ENCODE results near the gene CDC42BPB. TPM values are rescaled to one million over a fixed set of nuclear protein-coding genes. Genes with fewer than 3 reads are reported as not detected.

Gene CDC42BPB
- total RNA-seq, 2 experiments from 2014 or later: 6.4 to 7.4 TPM

GRCh38 chr14:102952276-102952675, 105.1 kb downstream of the CDC42BPB start:
- POLR2A ChIA-PET: no interaction called here
- H3K4me3 Mint-ChIP-seq: no peak overlapping the region
- no peak overlapping the region for H3K27ac Mint-ChIP-seq
- H3K27me3 Mint-ChIP-seq: no peaks in the 10 kb centered on the region
- CTCF ChIA-PET: no interaction called here
- intact Hi-C loops (cut with micrococcal nuclease): no loop called here
- H3K4me1 Mint-ChIP-seq (ENCODE audit: low read depth): peaks cover 12% of the 10 kb centered on the region
- DNase-seq: no peak
- no peaks in the 10 kb centered on the region for H3K36me3 Mint-ChIP-seq
- H3K9me3 Mint-ChIP-seq: no peaks in the 10 kb centered on the region

- H3K9me3 Mint-ChIP-seq: no peaks in the 10 kb centered on the region
- intact Hi-C loops (cut with micrococcal nuclease): no loop called here
- no peaks in the 10 kb centered on the region for H3K36me3 Mint-ChIP-seq
- H3K27me3 Mint-ChIP-seq: no peaks in the 10 kb centered on the region
- no peak overlapping the region for H3K4me3 Mint-ChIP-seq
- H3K4me1 Mint-ChIP-seq (ENCODE audit: low read depth): peaks cover 17% of the 10 kb centered on the region
- H3K27ac Mint-ChIP-seq: no peak overlapping the region
- DNase-seq: no peak
- CTCF ChIA-PET: no interaction called here
- POLR2A ChIA-PET: no interaction called here
Observed at GRCh38 chr14:102951799-102952198, 105.5 kb downstream of the CDC42BPB start.

- no peaks in the 10 kb centered on the region for H3K9me3 Mint-ChIP-seq
- no peak overlapping the region for H3K27ac Mint-ChIP-seq
- H3K36me3 Mint-ChIP-seq: no peaks in the 10 kb centered on the region
- H3K27me3 Mint-ChIP-seq: no peaks in the 10 kb centered on the region
- intact Hi-C loops (cut with micrococcal nuclease): no loop called here
- peaks cover 20% of the 10 kb centered on the region for H3K4me1 Mint-ChIP-seq (ENCODE audit: low read depth)
- DNase-seq: no peak
- ChIA-PET POLR2A (no interaction called here), CTCF (no interaction called here)
- H3K4me3 Mint-ChIP-seq: no peak overlapping the region
Observed at GRCh38 chr14:102951034-102951433, 106.3 kb downstream of the CDC42BPB start.

GRCh38 chr14:102949801-102950451, 107.4 kb downstream of the CDC42BPB start:
- Mint-ChIP-seq H3K4me3 (no peak overlapping the region), H3K4me1 (ENCODE audit: low read depth) (peaks cover 20% of the 10 kb centered on the region), H3K9me3 (no peaks in the 10 kb centered on the region), H3K36me3 (no peaks in the 10 kb centered on the region), H3K27ac (no peak overlapping the region), H3K27me3 (no peaks in the 10 kb centered on the region)
- intact Hi-C loops (cut with micrococcal nuclease): no loop called here
- no peak for DNase-seq
- ChIA-PET POLR2A (no interaction called here), CTCF (no interaction called here)

GRCh38 chr14:102949062-102949800, 108.1 kb downstream of the CDC42BPB start:
- intact Hi-C loops (cut with micrococcal nuclease): no loop called here
- ChIA-PET CTCF (no interaction called here), POLR2A (no interaction called here)
- Mint-ChIP-seq H3K27me3 (no peaks in the 10 kb centered on the region), H3K4me1 (ENCODE audit: low read depth) (peaks cover 20% of the 10 kb centered on the region), H3K9me3 (no peaks in the 10 kb centered on the region), H3K27ac (no peak overlapping the region), H3K36me3 (no peaks in the 10 kb centered on the region), H3K4me3 (no peak overlapping the region)
- peak; percentile 61 for DNase-seq

- ChIA-PET CTCF (no interaction called here), POLR2A (no interaction called here)
- no peaks in the 10 kb centered on the region for H3K27me3 Mint-ChIP-seq
- intact Hi-C loops (cut with micrococcal nuclease): no loop called here
- no peaks in the 10 kb centered on the region for H3K36me3 Mint-ChIP-seq
- H3K4me3 Mint-ChIP-seq: no peak overlapping the region
- H3K27ac Mint-ChIP-seq: no peak overlapping the region
- DNase-seq: no peak
- H3K9me3 Mint-ChIP-seq: no peaks in the 10 kb centered on the region
- peaks cover 20% of the 10 kb centered on the region for H3K4me1 Mint-ChIP-seq (ENCODE audit: low read depth)
Observed at GRCh38 chr14:102948698-102949061, 108.7 kb downstream of the CDC42BPB start.

- Mint-ChIP-seq H3K27ac (no peak overlapping the region), H3K9me3 (no peaks in the 10 kb centered on the region), H3K36me3 (no peaks in the 10 kb centered on the region), H3K4me1 (ENCODE audit: low read depth) (peaks cover 20% of the 10 kb centered on the region), H3K27me3 (no peaks in the 10 kb centered on the region), H3K4me3 (no peak overlapping the region)
- intact Hi-C loops (cut with micrococcal nuclease): no loop called here
- DNase-seq: no peak
- CTCF ChIA-PET: interaction anchor here (1.2 to 2.6 kb wide), 2 partner anchors 157 to 253 kb away, joined by 3 to 13 read pairs; no protein-coding TSS in a partner anchor
- POLR2A ChIA-PET: no interaction called here
Observed at GRCh38 chr14:102947321-102948103, 109.8 kb downstream of the CDC42BPB start.

GRCh38 chr14:102945346-102946130, 111.8 kb downstream of the CDC42BPB start:
- Mint-ChIP-seq H3K27me3 (no peaks in the 10 kb centered on the region), H3K9me3 (no peaks in the 10 kb centered on the region), H3K36me3 (no peaks in the 10 kb centered on the region), H3K27ac (no peak overlapping the region), H3K4me1 (ENCODE audit: low read depth) (peaks cover 20% of the 10 kb centered on the region), H3K4me3 (no peak overlapping the region)
- DNase-seq: no peak
- intact Hi-C loops (cut with micrococcal nuclease): no loop called here
- ChIA-PET CTCF (interaction anchor here (0.5 to 2.6 kb wide), 2 partner anchors 251 to 501 kb away, joined by 3 to 13 read pairs; no protein-coding TSS in a partner anchor), POLR2A (no interaction called here)

- no peak for DNase-seq
- H3K27me3 Mint-ChIP-seq: no peaks in the 10 kb centered on the region
- intact Hi-C loops (cut with micrococcal nuclease): no loop called here
- H3K4me1 Mint-ChIP-seq (ENCODE audit: low read depth): peaks cover 20% of the 10 kb centered on the region
- H3K36me3 Mint-ChIP-seq: no peaks in the 10 kb centered on the region
- H3K9me3 Mint-ChIP-seq: no peaks in the 10 kb centered on the region
- no peak overlapping the region for H3K27ac Mint-ChIP-seq
- no peak overlapping the region for H3K4me3 Mint-ChIP-seq
- POLR2A ChIA-PET: no interaction called here
- CTCF ChIA-PET: interaction anchor here (2.6 kb wide), 1 partner anchor 250 kb away, joined by 13 read pairs; no protein-coding TSS in a partner anchor
Observed at GRCh38 chr14:102944448-102945330, 112.7 kb downstream of the CDC42BPB start.

- H3K9me3 Mint-ChIP-seq: no peaks in the 10 kb centered on the region
- peaks cover 14% of the 10 kb centered on the region for H3K4me1 Mint-ChIP-seq (ENCODE audit: low read depth)
- no peak for DNase-seq
- H3K27ac Mint-ChIP-seq: no peak overlapping the region
- H3K27me3 Mint-ChIP-seq: no peaks in the 10 kb centered on the region
- no peaks in the 10 kb centered on the region for H3K36me3 Mint-ChIP-seq
- ChIA-PET CTCF (no interaction called here), POLR2A (no interaction called here)
- intact Hi-C loops (cut with micrococcal nuclease): no loop called here
- H3K4me3 Mint-ChIP-seq: no peak overlapping the region
Observed at GRCh38 chr14:102943979-102944378, 113.4 kb downstream of the CDC42BPB start.

GRCh38 chr14:102943454-102943853, 113.9 kb downstream of the CDC42BPB start:
- no peak for DNase-seq
- Mint-ChIP-seq H3K27me3 (no peaks in the 10 kb centered on the region), H3K27ac (no peak overlapping the region), H3K4me3 (no peak overlapping the region), H3K9me3 (no peaks in the 10 kb centered on the region), H3K36me3 (no peaks in the 10 kb centered on the region), H3K4me1 (ENCODE audit: low read depth) (peaks cover 10% of the 10 kb centered on the region)
- intact Hi-C loops (cut with micrococcal nuclease): no loop called here
- CTCF ChIA-PET: no interaction called here
- POLR2A ChIA-PET: no interaction called here

Data from activated CD4-positive, alpha-beta memory T cell treated with anti-CD3 and anti-CD28 coated beads for 36 hours (primary cell).